Mammary epithelial cell (primary cell): ENCODE data around the gene PPP5C.

Experiments
- EZH2 ChIP-seq: IDR thresholded peaks from 2 replicates; pipeline ENCODE4 v1.6.1; 2012; ENCODE audit warnings: low read length, inconsistent platforms, borderline replicate concordance
- TF ChIP-seq, protein P1 (sequence below), 2 donors: IDR thresholded peaks in 1 of 2; conservative IDR thresholded peaks in 1 of 2; 2 replicates each; pipeline ENCODE4 v1.5.1; 2011 to 2012; ENCODE audit warnings: inconsistent platforms in 2 of 2, low read length in 2 of 2, mild to moderate bottlenecking in 2 of 2, control low read depth in 1 of 2, low read depth in 1 of 2; ENCODE audit not compliant: insufficient read depth in 1 of 2; ENCODE audit errors: extremely low read depth in 1 of 2

DNA sequence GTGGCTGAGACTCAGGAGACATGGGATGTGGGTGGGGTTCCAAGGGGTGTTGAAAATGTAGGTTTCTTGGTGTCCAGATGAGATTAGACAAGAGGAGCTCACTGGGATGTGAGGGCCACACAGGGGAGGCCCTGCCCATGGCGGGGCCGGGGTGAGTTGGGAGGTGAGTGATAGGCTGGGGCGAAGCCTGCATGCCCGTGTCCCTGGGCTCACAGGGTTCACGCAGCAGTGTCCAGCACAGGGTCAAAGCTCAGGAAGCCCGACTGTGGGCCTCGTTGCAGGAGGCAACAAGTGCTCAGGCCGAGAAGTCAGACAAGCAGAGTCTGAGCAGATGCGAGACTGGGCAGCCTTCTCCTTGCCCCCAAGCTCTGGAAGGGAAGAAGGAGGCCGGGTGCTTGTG is 39.3 kb downstream of the PPP5C start:
- TF ChIP-seq, protein P1, sequence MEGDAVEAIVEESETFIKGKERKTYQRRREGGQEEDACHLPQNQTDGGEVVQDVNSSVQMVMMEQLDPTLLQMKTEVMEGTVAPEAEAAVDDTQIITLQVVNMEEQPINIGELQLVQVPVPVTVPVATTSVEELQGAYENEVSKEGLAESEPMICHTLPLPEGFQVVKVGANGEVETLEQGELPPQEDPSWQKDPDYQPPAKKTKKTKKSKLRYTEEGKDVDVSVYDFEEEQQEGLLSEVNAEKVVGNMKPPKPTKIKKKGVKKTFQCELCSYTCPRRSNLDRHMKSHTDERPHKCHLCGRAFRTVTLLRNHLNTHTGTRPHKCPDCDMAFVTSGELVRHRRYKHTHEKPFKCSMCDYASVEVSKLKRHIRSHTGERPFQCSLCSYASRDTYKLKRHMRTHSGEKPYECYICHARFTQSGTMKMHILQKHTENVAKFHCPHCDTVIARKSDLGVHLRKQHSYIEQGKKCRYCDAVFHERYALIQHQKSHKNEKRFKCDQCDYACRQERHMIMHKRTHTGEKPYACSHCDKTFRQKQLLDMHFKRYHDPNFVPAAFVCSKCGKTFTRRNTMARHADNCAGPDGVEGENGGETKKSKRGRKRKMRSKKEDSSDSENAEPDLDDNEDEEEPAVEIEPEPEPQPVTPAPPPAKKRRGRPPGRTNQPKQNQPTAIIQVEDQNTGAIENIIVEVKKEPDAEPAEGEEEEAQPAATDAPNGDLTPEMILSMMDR (conservative IDR thresholded peaks at IDR 0.05 in 1 of 2, IDR thresholded peaks at IDR 0.05 in 1 of 2; ENCODE audit: extremely low read depth in 1 of 2, insufficient read depth in 1 of 2, low read depth in 1 of 2, low read length in 2 of 2): no peak
- TF ChIP-seq EZH2: no peak
